SK-N-MC (cell line): ENCODE data around the gene ERC2.

Source experiments
- EZH2 ChIP-seq: fragments of 200-600 bp; sonication (generic); IDR thresholded peaks from one replicate; pipeline ENCODE4 v1.6.1; 2017; ENCODE audit warnings: antibody characterized with exemption
- FOXP2 ChIP-seq: optimal IDR thresholded peaks from 2 replicates; pipeline ENCODE3; 2011; ENCODE audit warnings: mild to moderate bottlenecking, moderate library complexity; ENCODE audit not compliant: insufficient read depth; ENCODE audit errors: extremely low read length, control extremely low read depth
- POLR2AphosphoS5 ChIP-seq: IDR thresholded peaks from 2 replicates; pipeline ENCODE4 v1.6.1; 2012; ENCODE audit warnings: mild to moderate bottlenecking, low read depth, low read length, borderline replicate concordance

GRCh38 chr3:56096999-56097398, 371.3 kb downstream of the ERC2 start:
- TF ChIP-seq EZH2 (no peak), POLR2AphosphoS5 (no peak), FOXP2 (no peak)
